ENCODE measurements around the gene ACAP2.

ACAP2 gene

GRCh38 chr3:195411836-195412235, 31.0 kb downstream of the ACAP2 start:
- Histone ChIP-seq H3K36me3 (no peaks in the 10 kb centered on the region; the same call in 1 of the 2 replicates), H3K9me3 (no peaks in the 10 kb centered on the region), H3K4me1 (no peaks in the 10 kb centered on the region), H3K27me3 (no peaks in the 10 kb centered on the region), H3K4me3 (ENCODE audit: low read depth, low read length) (no peak overlapping the region)
- no peak for DNase-seq
- TF ChIP-seq, protein P1, sequence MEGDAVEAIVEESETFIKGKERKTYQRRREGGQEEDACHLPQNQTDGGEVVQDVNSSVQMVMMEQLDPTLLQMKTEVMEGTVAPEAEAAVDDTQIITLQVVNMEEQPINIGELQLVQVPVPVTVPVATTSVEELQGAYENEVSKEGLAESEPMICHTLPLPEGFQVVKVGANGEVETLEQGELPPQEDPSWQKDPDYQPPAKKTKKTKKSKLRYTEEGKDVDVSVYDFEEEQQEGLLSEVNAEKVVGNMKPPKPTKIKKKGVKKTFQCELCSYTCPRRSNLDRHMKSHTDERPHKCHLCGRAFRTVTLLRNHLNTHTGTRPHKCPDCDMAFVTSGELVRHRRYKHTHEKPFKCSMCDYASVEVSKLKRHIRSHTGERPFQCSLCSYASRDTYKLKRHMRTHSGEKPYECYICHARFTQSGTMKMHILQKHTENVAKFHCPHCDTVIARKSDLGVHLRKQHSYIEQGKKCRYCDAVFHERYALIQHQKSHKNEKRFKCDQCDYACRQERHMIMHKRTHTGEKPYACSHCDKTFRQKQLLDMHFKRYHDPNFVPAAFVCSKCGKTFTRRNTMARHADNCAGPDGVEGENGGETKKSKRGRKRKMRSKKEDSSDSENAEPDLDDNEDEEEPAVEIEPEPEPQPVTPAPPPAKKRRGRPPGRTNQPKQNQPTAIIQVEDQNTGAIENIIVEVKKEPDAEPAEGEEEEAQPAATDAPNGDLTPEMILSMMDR (IDR thresholded peaks at IDR 0.05; ENCODE audit: low read depth, low read length) = no peak

- no peak for DNase-seq
- Histone ChIP-seq H3K4me3 (ENCODE audit: low read depth, low read length) (no peak overlapping the region), H3K9me3 (no peaks in the 10 kb centered on the region), H3K4me1 (no peaks in the 10 kb centered on the region), H3K27me3 (no peaks in the 10 kb centered on the region), H3K36me3 (no peaks in the 10 kb centered on the region; the same call in 1 of the 2 replicates)
- TF ChIP-seq, protein P1 (IDR thresholded peaks at IDR 0.05; ENCODE audit: low read depth, low read length) = no peak
These were observed 32.3 kb downstream of the ACAP2 start for GRCh38 chr3:195410546-195410945.

DNA sequence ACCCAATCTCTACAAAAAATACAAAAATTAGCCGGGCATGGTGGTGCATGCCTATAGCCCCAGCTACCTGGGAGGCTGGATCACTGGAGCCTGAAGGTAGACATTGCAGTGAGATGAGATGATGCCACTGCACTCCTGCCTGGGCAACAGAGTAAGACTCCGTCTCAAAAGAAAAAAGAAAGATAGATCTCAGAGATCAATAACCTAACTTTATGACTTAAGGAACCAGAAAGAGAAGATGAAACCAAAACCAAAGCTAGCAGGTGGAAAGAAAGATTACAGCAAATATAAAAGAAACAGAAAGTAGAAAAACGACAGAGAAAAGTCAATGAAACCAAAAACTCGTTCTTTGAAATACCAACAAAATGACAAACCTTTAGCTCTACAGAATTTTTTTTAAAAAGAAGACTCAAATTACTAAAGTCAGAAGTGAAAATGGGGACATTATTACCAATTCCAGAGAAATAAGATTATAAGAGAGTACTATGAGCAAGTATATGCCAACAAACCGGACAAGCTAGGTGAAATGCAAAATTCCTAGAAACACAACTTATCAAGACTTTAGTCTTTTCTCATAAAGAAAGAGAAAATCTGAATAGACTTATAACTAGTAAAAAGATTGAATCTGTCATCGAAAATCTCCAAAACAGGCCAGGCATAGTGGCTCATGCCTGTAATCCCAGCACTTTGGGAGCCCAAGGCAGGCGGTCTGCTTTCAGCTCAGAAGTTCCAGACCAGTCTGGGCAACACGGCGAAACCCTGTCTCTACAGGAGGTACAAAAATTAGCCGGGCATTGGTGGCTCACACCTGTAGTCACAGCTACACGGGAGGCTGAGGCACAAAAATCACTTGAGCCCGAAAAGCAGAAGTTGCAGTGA, 35.0 kb downstream of the ACAP2 start:
- DNase-seq = no peak
- Histone ChIP-seq H3K4me1 (peaks cover 3% of the 10 kb centered on the region; the same call in 1 of the 2 replicates), H3K4me3 (ENCODE audit: low read depth, low read length) (no peak overlapping the region), H3K9me3 (no peaks in the 10 kb centered on the region), H3K27me3 (no peaks in the 10 kb centered on the region), H3K36me3 (no peaks in the 10 kb centered on the region; the same call in 1 of the 2 replicates)
- TF ChIP-seq, protein P1 (IDR thresholded peaks at IDR 0.05; ENCODE audit: low read depth, low read length) = no peak

GRCh38 chr3:195405651-195406050, 37.2 kb downstream of the ACAP2 start:
- Histone ChIP-seq H3K4me1 (peaks cover 18% of the 10 kb centered on the region), H3K4me3 (ENCODE audit: low read depth, low read length) (no peak overlapping the region), H3K36me3 (no peaks in the 10 kb centered on the region), H3K9me3 (no peaks in the 10 kb centered on the region), H3K27me3 (no peaks in the 10 kb centered on the region)
- TF ChIP-seq, protein P1 (IDR thresholded peaks at IDR 0.05; ENCODE audit: low read depth, low read length) = no peak
- no peak for DNase-seq

DNA sequence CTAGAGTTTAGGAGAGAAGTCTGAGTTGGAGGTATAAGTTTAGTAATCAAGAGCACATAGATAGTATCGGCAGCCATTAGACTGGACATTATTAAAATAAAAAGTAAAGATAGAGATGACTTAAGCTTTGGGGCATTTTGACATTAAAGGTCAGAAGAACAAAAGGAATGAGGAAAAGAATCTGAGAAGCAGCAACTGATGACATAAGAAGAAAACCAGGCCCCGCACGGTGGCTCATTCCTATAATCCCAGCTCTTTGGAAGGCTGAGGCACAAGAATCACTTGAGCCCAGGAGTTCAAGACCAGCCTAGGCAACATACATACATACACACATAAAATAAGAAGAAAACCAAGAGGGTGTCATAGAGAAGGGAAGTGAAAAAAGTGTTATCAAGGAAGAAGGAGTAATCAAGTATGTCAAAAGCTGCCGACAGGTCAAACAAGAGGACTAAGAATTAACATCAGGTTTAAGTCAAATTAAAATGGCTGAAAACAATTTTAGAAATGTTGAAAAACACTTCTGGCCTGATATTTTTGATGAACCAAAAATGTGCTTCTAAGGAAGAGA, 38.9 kb downstream of the ACAP2 start:
- H3K4me1 ChIP-seq = peaks cover 19% of the 10 kb centered on the region
- no peak overlapping the region for H3K4me3 ChIP-seq (ENCODE audit: low read depth, low read length)
- no peaks in the 10 kb centered on the region for H3K27me3 ChIP-seq
- H3K36me3 ChIP-seq = no peaks in the 10 kb centered on the region
- no peak for DNase-seq
- no peaks in the 10 kb centered on the region for H3K9me3 ChIP-seq
- TF ChIP-seq, protein P1 (IDR thresholded peaks at IDR 0.05; ENCODE audit: low read depth, low read length) = no peak

DNA sequence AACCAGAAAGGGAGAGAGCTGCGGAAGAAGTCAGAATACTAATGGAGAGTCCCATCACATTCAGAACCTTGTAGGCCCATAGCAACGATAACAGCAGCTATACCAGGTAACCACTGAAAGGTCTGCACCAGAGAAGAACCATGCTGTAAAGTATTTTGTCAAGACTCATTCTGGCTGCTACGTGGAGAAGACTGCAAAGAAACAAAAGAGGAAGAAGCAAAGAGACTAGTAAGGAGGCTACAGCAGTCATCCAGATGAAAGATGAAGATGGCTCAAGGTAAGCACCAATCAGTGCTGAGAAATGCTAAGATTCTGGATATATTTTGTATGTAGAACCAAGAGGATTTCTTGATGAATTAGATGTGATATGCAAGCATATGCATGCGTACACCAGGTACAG, 39.6 kb downstream of the ACAP2 start:
- Histone ChIP-seq H3K4me3 (ENCODE audit: low read depth, low read length) (no peak overlapping the region), H3K9me3 (no peaks in the 10 kb centered on the region), H3K36me3 (no peaks in the 10 kb centered on the region), H3K4me1 (peaks cover 19% of the 10 kb centered on the region), H3K27me3 (no peaks in the 10 kb centered on the region)
- TF ChIP-seq, protein P1 (IDR thresholded peaks at IDR 0.05; ENCODE audit: low read depth, low read length) = no peak
- no peak for DNase-seq

All from BE2C (cell line).